ENCODE data around the gene NACC2. TPM values are rescaled to one million over a fixed set of nuclear protein-coding genes. Genes with fewer than 3 reads are reported as not detected.
A peak's percentile ranks its signal among the peaks of the same experiment; 100 is the strongest.

Gene NACC2
- polyA plus RNA-seq, 1 of the 3 experiments (the other 2 are of a cell fraction), result 22.1 TPM

DNA sequence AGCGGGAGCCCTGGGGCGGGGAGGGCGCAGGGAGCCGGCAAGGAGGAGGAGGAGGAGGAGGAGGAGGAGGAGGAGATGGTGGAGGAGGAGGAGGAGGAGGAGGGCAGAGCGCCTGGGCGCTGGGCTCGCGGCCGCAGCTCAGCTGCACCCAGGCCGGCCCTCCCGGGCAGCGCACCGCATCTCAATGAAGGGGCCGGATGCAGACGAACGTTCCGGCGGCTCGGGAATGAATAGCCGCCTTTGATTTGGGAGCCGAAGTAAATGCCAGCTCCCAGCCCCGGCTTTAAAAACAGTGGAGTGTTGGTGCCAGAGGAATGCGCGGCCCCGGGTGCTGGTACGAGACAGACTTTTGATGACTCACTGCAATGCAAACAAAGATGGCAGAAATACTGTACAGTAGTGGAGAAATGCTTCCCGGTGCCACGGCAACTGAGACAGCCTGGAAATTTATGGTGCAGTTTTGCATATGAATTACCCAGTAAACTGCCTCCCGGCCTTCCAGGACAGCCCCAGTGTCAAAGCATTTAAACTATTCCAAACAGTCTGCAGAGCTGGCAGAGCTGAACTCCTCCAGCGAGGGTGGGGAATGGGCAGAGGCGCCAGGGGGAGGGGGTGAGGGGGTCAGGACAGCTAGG lies 43.1 kb downstream of the NACC2 start (continued):
- TF ChIP-seq YY1 (IDR thresholded peaks at IDR 0.05; ENCODE audit: low read depth), result peak; percentile 85
- TF ChIP-seq SIN3A (IDR thresholded peaks at IDR 0.05; ENCODE audit: borderline replicate concordance, low read depth, low read length), result peak; percentile 80; the same call in 1 of the 2 replicates
- peak; percentile 93 for TF ChIP-seq FOSL2 (IDR thresholded peaks at IDR 0.05; ENCODE audit: borderline replicate concordance, low read depth)
- no peak for TF ChIP-seq CHD2 (IDR thresholded peaks at IDR 0.05; ENCODE audit: low read length, partially characterized antibody)
- TF ChIP-seq POLR2AphosphoS5 (IDR thresholded peaks at IDR 0.05; ENCODE audit: low read depth, low read length), result peak; percentile 23; the same call in 1 of the 2 replicates
- TF ChIP-seq RAD21 (IDR thresholded peaks at IDR 0.05; ENCODE audit: low read length), result no peak; the same call in 1 of the 2 replicates
- TF ChIP-seq, protein P1, sequence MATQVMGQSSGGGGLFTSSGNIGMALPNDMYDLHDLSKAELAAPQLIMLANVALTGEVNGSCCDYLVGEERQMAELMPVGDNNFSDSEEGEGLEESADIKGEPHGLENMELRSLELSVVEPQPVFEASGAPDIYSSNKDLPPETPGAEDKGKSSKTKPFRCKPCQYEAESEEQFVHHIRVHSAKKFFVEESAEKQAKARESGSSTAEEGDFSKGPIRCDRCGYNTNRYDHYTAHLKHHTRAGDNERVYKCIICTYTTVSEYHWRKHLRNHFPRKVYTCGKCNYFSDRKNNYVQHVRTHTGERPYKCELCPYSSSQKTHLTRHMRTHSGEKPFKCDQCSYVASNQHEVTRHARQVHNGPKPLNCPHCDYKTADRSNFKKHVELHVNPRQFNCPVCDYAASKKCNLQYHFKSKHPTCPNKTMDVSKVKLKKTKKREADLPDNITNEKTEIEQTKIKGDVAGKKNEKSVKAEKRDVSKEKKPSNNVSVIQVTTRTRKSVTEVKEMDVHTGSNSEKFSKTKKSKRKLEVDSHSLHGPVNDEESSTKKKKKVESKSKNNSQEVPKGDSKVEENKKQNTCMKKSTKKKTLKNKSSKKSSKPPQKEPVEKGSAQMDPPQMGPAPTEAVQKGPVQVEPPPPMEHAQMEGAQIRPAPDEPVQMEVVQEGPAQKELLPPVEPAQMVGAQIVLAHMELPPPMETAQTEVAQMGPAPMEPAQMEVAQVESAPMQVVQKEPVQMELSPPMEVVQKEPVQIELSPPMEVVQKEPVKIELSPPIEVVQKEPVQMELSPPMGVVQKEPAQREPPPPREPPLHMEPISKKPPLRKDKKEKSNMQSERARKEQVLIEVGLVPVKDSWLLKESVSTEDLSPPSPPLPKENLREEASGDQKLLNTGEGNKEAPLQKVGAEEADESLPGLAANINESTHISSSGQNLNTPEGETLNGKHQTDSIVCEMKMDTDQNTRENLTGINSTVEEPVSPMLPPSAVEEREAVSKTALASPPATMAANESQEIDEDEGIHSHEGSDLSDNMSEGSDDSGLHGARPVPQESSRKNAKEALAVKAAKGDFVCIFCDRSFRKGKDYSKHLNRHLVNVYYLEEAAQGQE (IDR thresholded peaks at IDR 0.05; ENCODE audit: low read depth, low read length), result no peak

DNA sequence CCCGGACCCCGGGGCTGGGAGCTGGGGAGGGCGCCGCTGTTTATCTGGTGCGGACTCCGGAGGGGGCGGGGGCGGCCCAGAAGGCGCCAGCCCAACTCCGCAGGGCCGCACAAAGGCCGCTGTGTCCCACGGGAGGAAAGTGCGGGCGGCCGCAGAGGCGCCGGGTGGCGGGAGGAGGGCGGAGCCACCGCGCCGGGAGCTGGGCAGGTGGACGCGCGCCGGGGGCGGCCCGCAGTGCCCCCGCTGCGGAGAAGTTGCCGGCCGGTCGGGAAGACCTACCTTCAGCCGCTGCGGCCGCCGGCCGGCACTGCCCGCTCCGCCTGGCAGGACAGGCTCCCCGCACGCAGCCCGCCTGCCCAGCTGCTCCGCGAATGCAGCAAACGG lies 43.6 kb downstream of the NACC2 start:
- ChIA-PET POLR2A (no interaction called here), CTCF (interaction anchor here (0.6 to 4.0 kb wide), 6 partner anchors 7 to 84 kb away, joined by 3 to 25 read pairs (median 5); no protein-coding TSS in a partner anchor)
- peak; percentile 81 for DNase-seq
- WGBS (ENCODE audit: low lambda C conversion rate), result 0% methylated on average over 8 of the region's 47 CpGs
- Histone ChIP-seq H3K4me2 (peak overlapping the region; percentile 99), H3F3A (replicated peaks; ENCODE audit: insufficient read depth) (peaks cover 21% of the 10 kb centered on the region), H3K9me2 (no peaks in the 10 kb centered on the region), H3K27ac (ENCODE audit: low read depth in 2 of 2, low read length in 1 of 2) (peak overlapping the region; percentile 78 to 88), H3K9ac (peak overlapping the region; percentile 84), H3K4me1 (ENCODE audit: control insufficient read depth in 1 of 2, insufficient read depth in 2 of 2, low read depth in 1 of 2, low read length in 1 of 2) (peaks cover 26 to 34% of the 10 kb centered on the region in 2 experiments; a peak in 3 of 4 replicates), H3K36me3 (replicated peaks in 1 of 2; ENCODE audit: control insufficient read depth in 1 of 2, insufficient read depth in 2 of 2, low read length in 1 of 2) (peaks cover 6 to 23% of the 10 kb centered on the region in 2 experiments), H3K27me3 (ENCODE audit: insufficient read depth) (no peaks in the 10 kb centered on the region), H4K20me1 (ENCODE audit: insufficient read depth) (peaks cover 29% of the 10 kb centered on the region), H3K79me2 (ENCODE audit: insufficient read depth) (peaks cover 80% of the 10 kb centered on the region), H3K9me3 (no peaks in the 10 kb centered on the region), H2AFZ (ENCODE audit: low read depth) (no peak overlapping the region; the same call in 1 of the 2 replicates), H3K4me3 (ENCODE audit: low read depth in 2 of 2, low read length in 1 of 2) (peak overlapping the region; percentile 65 to 75)
- no peak for TF ChIP-seq RAD21 (IDR thresholded peaks at IDR 0.05; ENCODE audit: low read length)
- TF ChIP-seq JUND (IDR thresholded peaks at IDR 0.05), result no peak
- no peak for TF ChIP-seq YY1 (IDR thresholded peaks at IDR 0.05; ENCODE audit: low read depth)
- no peak for TF ChIP-seq NFIC (IDR thresholded peaks at IDR 0.05; ENCODE audit: borderline replicate concordance)
- TF ChIP-seq, protein P2, sequence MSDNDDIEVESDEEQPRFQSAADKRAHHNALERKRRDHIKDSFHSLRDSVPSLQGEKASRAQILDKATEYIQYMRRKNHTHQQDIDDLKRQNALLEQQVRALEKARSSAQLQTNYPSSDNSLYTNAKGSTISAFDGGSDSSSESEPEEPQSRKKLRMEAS (IDR thresholded peaks at IDR 0.05; ENCODE audit: low read depth), result no peak
- TF ChIP-seq ELF1 (IDR thresholded peaks at IDR 0.05), result no peak
- TF ChIP-seq TAF1 (IDR thresholded peaks at IDR 0.05; ENCODE audit: borderline replicate concordance, low read depth, low read length), result no peak
- no peak for TF ChIP-seq SIN3A (IDR thresholded peaks at IDR 0.05; ENCODE audit: borderline replicate concordance, low read depth, low read length)
- TF ChIP-seq, protein P3, sequence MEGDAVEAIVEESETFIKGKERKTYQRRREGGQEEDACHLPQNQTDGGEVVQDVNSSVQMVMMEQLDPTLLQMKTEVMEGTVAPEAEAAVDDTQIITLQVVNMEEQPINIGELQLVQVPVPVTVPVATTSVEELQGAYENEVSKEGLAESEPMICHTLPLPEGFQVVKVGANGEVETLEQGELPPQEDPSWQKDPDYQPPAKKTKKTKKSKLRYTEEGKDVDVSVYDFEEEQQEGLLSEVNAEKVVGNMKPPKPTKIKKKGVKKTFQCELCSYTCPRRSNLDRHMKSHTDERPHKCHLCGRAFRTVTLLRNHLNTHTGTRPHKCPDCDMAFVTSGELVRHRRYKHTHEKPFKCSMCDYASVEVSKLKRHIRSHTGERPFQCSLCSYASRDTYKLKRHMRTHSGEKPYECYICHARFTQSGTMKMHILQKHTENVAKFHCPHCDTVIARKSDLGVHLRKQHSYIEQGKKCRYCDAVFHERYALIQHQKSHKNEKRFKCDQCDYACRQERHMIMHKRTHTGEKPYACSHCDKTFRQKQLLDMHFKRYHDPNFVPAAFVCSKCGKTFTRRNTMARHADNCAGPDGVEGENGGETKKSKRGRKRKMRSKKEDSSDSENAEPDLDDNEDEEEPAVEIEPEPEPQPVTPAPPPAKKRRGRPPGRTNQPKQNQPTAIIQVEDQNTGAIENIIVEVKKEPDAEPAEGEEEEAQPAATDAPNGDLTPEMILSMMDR (IDR thresholded peaks at IDR 0.05), result no peak
- TF ChIP-seq FOXJ3 (CRISPR knock-in tag; IDR thresholded peaks at IDR 0.05), result no peak
